CD14-positive monocyte (primary cell): ENCODE data around the gene PIP4K2C. TPM values are rescaled to one million over a fixed set of nuclear protein-coding genes. Genes with fewer than 3 reads are reported as not detected.

Experiments used
- DNase-seq, 3 donors: peaks; one replicate each; pipeline ENCODE4 v3.0.0-alpha.2; 2011 to 2022
- H2AFZ ChIP-seq: 2 replicates; pipeline ENCODE4 v1.6.0; 2012; ENCODE audit warnings: mild to moderate bottlenecking, low read depth, low read length, inconsistent platforms; ENCODE audit not compliant: insufficient read depth, poor library complexity, severe bottlenecking
- H3K27ac ChIP-seq, 2 donors: 1 replicate in 1 of 2; 2 replicates in 1 of 2; pipeline ENCODE4 v1.5.1; 2012 to 2013; ENCODE audit warnings: low read length in 2 of 2, control low read depth in 1 of 2, inconsistent platforms in 1 of 2, low read depth in 1 of 2, mild to moderate bottlenecking in 1 of 2
- H3K27me3 ChIP-seq, 2 donors: one replicate each; pipeline versions ENCODE4 v1.6.0 to v1.6.1; 2011 to 2013; ENCODE audit warnings: low read length in 2 of 2; ENCODE audit not compliant: control insufficient read depth in 2 of 2, insufficient read depth in 2 of 2
- H3K36me3 ChIP-seq, 2 donors: replicated peaks in 1 of 2; 1 replicate in 1 of 2; 2 replicates in 1 of 2; pipeline versions ENCODE4 v1.5.1 to v1.6.1; 2012 to 2013; ENCODE audit warnings: low read length in 2 of 2, control low read depth in 1 of 2, inconsistent platforms in 1 of 2, mild to moderate bottlenecking in 1 of 2; ENCODE audit not compliant: insufficient read depth in 2 of 2, control insufficient read depth in 1 of 2
- H3K4me1 ChIP-seq, 2 donors: 1 replicate in 1 of 2; 2 replicates in 1 of 2; pipeline versions ENCODE4 v1.5.1 to v1.6.1; 2012 to 2013; ENCODE audit warnings: low read length in 2 of 2, control low read depth in 1 of 2, inconsistent platforms in 1 of 2, mild to moderate bottlenecking in 1 of 2, moderate library complexity in 1 of 2; ENCODE audit not compliant: insufficient read depth in 2 of 2, control insufficient read depth in 1 of 2
- H3K4me2 ChIP-seq: replicated peaks from 2 replicates; pipeline ENCODE3; 2012; ENCODE audit warnings: low read length, moderate library complexity, mild to moderate bottlenecking; ENCODE audit not compliant: poor library complexity, severe bottlenecking; ENCODE audit errors: extremely low read depth
- H3K4me3 ChIP-seq, 3 experiments: fragments of 200-600 bp in 1 of 3; sonication (generic) in 1 of 3; replicated peaks in 1 of 3; 1 replicate in 2 of 3; 2 replicates in 1 of 3; pipeline ENCODE4 v1.5.1; 2011 to 2013; ENCODE audit warnings: low read length in 3 of 3, mild to moderate bottlenecking in 3 of 3, control low read depth in 2 of 3, low read depth in 2 of 3, inconsistent platforms in 1 of 3, moderate library complexity in 1 of 3
- H3K79me2 ChIP-seq: 2 replicates; pipeline ENCODE4 v1.6.0; 2012; ENCODE audit warnings: mild to moderate bottlenecking, control low read depth, inconsistent platforms, low read length, moderate library complexity; ENCODE audit not compliant: insufficient read depth
- H3K9ac ChIP-seq: 2 replicates; pipeline ENCODE4 v1.6.0; 2017; ENCODE audit warnings: low read length, mild to moderate bottlenecking; ENCODE audit not compliant: insufficient read depth, poor library complexity, severe bottlenecking
- H3K9me3 ChIP-seq, 2 donors: replicated peaks in 1 of 2; 1 replicate in 1 of 2; 2 replicates in 1 of 2; pipeline versions ENCODE4 v1.5.1 to v1.6.1; 2012 to 2013; ENCODE audit warnings: low read length in 2 of 2, control low read depth in 1 of 2; ENCODE audit not compliant: control insufficient read depth in 1 of 2, insufficient read depth in 1 of 2
- H4K20me1 ChIP-seq: 2 replicates; pipeline ENCODE4 v1.6.0; 2012; ENCODE audit warnings: mild to moderate bottlenecking, low read length, control low read depth, moderate library complexity; ENCODE audit not compliant: insufficient read depth
- H3K27ac Mint-ChIP-seq, 7 donors: one replicate each; pipeline ENCODE4 v1.8.0; 2020; ENCODE audit warnings: mild to moderate bottlenecking in 7 of 7, mixed read lengths in 7 of 7, moderate library complexity in 6 of 7, inconsistent platforms in 2 of 7
- H3K27me3 Mint-ChIP-seq, 3 donors: one replicate each; pipeline ENCODE4 v1.8.0; 2021 to 2022; ENCODE audit warnings: low read depth in 3 of 3, mild to moderate bottlenecking in 3 of 3, mixed read lengths in 3 of 3, moderate library complexity in 3 of 3, inconsistent platforms in 1 of 3
- H3K36me3 Mint-ChIP-seq, 2 donors: one replicate each; pipeline ENCODE4 v1.8.0; 2020; ENCODE audit warnings: mixed read lengths in 2 of 2, inconsistent platforms in 1 of 2, mild to moderate bottlenecking in 1 of 2
- H3K4me1 Mint-ChIP-seq: one replicate; pipeline ENCODE4 v1.8.0; 2020; ENCODE audit warnings: mild to moderate bottlenecking, mixed read lengths
- H3K4me3 Mint-ChIP-seq, 2 donors: one replicate each; pipeline ENCODE4 v1.8.0; 2020; ENCODE audit warnings: mild to moderate bottlenecking in 2 of 2, mixed read lengths in 2 of 2, moderate library complexity in 1 of 2
- H3K9me3 Mint-ChIP-seq, 7 donors: one replicate each; pipeline ENCODE4 v1.8.0; 2020 to 2022; ENCODE audit warnings: mixed read lengths in 7 of 7, mild to moderate bottlenecking in 6 of 7, moderate library complexity in 6 of 7, inconsistent platforms in 2 of 7
- WGBS: methylation state at CpG from one replicate; pipeline ENCODE4 v1.1.5; 2013; ENCODE audit warnings: missing lambda C conversion rate; ENCODE audit not compliant: insufficient coverage; 5-methylcytosine and 5-hydroxymethylcytosine counted together
- intact Hi-C, 2 donors: fragments of 100-400 bp; cut with micrococcal nuclease; formaldehyde crosslinking; loops; one replicate each; pipeline versions ENCODE4 v1.15.0 to v1.15.1; 2023
- polyA plus RNA-seq, 3 donors: library from polyadenylated mRNA; depleted of rRNA in 1 of 3; unstranded in 2 of 3; stranded (reverse) in 1 of 3; fragments of 300-500 nt in 2 of 3; fragments of >200 nt in 1 of 3; fragmentation: Illumina TruSeq in 2 of 3; gene quantifications; 1 replicate in 2 of 3; 2 replicates in 1 of 3; pipeline ENCODE4 v1.2.3, GENCODE V29; 2012 to 2021
- TF ChIP-seq, protein P1 (sequence below): fragments of 200-600 bp; IDR thresholded peaks from one replicate; pipeline ENCODE4 v1.8.0; 2022; ENCODE audit warnings: antibody characterized with exemption, mild to moderate bottlenecking

The PIP4K2C gene
- polyA plus RNA-seq, 3 donors, result 12.3 to 18.6 (median 16.9) TPM

DNA sequence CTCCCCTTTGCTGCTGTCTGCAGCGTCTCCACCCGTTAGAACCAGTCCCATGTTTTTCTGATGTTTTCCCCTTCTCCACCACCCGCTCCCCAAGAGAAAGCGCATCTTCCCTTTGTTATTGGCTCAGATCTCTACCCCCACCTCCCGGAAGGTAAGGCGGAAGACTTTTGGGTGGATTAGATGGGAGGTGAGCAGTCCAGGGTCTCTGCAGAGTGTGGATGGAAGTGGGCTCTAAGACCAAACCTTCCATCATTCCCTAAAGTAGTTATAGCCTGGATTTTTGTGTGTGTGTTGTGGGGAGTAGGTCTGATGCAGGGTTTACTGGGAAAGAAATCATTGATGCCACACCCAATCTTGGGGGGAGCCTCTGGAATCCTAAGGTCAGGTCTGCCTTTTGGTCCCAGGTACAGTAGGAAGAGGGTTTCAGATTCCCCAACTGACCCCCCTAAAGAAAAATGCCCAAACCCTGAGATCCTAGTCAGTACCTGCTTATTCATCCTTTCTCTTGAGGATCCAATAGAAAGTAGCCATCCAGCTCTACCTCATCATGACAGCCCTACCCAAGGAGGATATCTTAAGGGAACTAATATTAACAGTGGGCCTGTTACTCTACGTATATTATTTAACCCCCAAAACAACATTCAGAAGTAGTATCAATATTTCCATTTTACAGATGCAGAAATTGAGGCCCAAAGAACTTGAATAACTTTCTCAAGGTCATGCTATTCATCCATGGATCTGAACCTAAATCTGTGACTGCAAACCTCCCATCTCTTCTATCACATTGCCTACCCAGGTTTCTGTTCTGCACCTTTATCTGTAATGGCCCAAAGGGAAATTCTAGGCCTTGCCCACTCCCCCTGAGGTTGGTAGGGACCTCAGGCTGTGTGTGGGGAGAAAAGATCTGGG lies 40.1 kb upstream of the PIP4K2C start:
- H3K79me2 ChIP-seq, result peaks cover 11% of the 10 kb centered on the region
- H3K27ac Mint-ChIP-seq, result peak overlapping the region in 1 of 7 donors; percentile 66

DNA sequence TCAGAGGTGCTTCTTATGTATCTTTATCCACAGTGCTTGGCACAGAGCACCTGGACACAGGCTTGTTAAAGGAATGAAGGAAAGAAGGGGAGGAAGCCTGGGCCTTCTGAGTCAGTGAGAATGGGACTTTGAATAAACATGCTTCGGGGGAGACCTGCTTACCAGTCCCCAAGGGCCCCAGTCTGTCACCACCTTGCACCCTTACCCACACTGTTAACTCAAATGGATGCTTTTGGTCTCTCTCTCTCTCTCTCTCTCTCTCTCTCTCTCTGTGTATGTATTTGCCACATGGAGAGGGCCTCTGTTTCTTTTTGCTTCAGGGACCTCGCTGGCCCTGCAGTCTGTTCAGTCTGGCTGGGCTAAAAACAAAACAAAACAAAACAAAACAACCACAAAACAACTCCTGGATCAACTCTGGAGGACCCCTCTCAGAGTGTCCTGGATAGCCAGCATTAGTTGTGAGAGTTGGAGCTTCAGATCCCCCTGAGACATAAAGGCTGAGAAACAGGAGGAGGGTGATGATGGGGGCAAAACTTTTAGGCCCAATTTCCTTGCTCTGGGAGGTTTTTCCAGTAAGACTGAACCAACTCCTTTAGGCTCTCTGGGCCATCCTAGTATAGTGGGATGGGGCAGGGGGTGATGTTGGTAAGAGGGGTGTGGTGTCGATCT lies 39.2 kb upstream of the PIP4K2C start:
- Histone ChIP-seq H3K9me3 (no peaks in the 10 kb centered on the region), H3K27me3 (peaks cover 31 to 37% of the 10 kb centered on the region in 2 donors), H3K27ac (no peak overlapping the region), H3K9ac (no peak overlapping the region), H4K20me1 (no peaks in the 10 kb centered on the region), H3K36me3 (no peaks in the 10 kb centered on the region), H3K79me2 (peaks cover 2% of the 10 kb centered on the region), H3K4me3 (no peak overlapping the region), H3K4me2 (no peak overlapping the region), H3K4me1 (peaks cover 4 to 20% of the 10 kb centered on the region in 2 donors), H2AFZ (no peak overlapping the region)
- WGBS, result no CpG with 5 or more reads among the region's 3 CpGs
- intact Hi-C loops, result no loop called here
- Mint-ChIP-seq H3K27ac (peak overlapping the region in 1 of 7 donors; percentile 67), H3K4me1 (peaks cover 23% of the 10 kb centered on the region), H3K27me3 (peaks cover 40 to 48% (median 45%) of the 10 kb centered on the region in 3 donors), H3K9me3 (peaks cover 0 to 11% (median 2%) of the 10 kb centered on the region in 7 donors), H3K36me3 (peaks cover 4 to 8% of the 10 kb centered on the region in 2 donors), H3K4me3 (no peak overlapping the region)
- TF ChIP-seq, protein P1, sequence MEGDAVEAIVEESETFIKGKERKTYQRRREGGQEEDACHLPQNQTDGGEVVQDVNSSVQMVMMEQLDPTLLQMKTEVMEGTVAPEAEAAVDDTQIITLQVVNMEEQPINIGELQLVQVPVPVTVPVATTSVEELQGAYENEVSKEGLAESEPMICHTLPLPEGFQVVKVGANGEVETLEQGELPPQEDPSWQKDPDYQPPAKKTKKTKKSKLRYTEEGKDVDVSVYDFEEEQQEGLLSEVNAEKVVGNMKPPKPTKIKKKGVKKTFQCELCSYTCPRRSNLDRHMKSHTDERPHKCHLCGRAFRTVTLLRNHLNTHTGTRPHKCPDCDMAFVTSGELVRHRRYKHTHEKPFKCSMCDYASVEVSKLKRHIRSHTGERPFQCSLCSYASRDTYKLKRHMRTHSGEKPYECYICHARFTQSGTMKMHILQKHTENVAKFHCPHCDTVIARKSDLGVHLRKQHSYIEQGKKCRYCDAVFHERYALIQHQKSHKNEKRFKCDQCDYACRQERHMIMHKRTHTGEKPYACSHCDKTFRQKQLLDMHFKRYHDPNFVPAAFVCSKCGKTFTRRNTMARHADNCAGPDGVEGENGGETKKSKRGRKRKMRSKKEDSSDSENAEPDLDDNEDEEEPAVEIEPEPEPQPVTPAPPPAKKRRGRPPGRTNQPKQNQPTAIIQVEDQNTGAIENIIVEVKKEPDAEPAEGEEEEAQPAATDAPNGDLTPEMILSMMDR, result no peak
- DNase-seq, result no peak

More for the DNA sequence above, 40.1 kb upstream of the PIP4K2C start:
- intact Hi-C loops, result no loop called here
- no peak overlapping the region for H3K4me3 ChIP-seq
- peak overlapping the region in 1 of 2 donors; percentile 91 for H3K4me3 Mint-ChIP-seq
- no peak overlapping the region for H3K9ac ChIP-seq
- H3K27ac ChIP-seq, result no peak overlapping the region
- H3K27me3 ChIP-seq, result peaks cover 31 to 37% of the 10 kb centered on the region in 2 donors
- no peak for DNase-seq
- no CpG with 5 or more reads among the region's 7 CpGs for WGBS
- no peaks in the 10 kb centered on the region for H4K20me1 ChIP-seq
- peaks cover 11 to 28% of the 10 kb centered on the region in 2 donors for H3K4me1 ChIP-seq
- no peak overlapping the region for H3K4me2 ChIP-seq
- H2AFZ ChIP-seq, result peak overlapping the region; percentile 81
- H3K4me1 Mint-ChIP-seq, result peaks cover 30% of the 10 kb centered on the region
- TF ChIP-seq, protein P1, result no peak
- H3K36me3 ChIP-seq, result no peaks in the 10 kb centered on the region
- H3K9me3 Mint-ChIP-seq, result peaks cover 0 to 11% (median 2%) of the 10 kb centered on the region in 7 donors
- H3K9me3 ChIP-seq, result no peaks in the 10 kb centered on the region
- H3K27me3 Mint-ChIP-seq, result peaks cover 42 to 45% (median 45%) of the 10 kb centered on the region in 3 donors
- H3K36me3 Mint-ChIP-seq, result peaks cover 4 to 8% of the 10 kb centered on the region in 2 donors
